ENCODE measurements around the gene SRI.

DNA sequence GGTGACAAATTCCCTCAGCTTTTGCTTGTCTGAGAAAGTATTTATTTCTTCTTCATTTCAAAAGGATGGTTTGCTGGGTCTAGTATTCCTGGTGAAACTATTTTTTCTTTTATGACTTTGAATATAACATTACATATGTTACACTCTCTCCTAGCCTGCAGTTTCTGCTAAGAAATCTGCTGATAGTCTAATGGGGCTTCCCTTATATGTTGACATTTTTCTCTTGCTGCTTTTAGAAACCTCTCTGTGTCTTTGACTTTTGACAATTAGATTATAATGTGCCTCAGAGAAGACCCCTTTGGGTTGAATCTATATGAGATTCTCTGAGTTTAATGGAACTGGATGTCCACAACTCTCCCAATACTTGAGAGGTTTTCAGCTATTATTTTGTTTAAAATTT is 33.8 kb upstream of the SRI start:
- TF ChIP-seq, protein P1, sequence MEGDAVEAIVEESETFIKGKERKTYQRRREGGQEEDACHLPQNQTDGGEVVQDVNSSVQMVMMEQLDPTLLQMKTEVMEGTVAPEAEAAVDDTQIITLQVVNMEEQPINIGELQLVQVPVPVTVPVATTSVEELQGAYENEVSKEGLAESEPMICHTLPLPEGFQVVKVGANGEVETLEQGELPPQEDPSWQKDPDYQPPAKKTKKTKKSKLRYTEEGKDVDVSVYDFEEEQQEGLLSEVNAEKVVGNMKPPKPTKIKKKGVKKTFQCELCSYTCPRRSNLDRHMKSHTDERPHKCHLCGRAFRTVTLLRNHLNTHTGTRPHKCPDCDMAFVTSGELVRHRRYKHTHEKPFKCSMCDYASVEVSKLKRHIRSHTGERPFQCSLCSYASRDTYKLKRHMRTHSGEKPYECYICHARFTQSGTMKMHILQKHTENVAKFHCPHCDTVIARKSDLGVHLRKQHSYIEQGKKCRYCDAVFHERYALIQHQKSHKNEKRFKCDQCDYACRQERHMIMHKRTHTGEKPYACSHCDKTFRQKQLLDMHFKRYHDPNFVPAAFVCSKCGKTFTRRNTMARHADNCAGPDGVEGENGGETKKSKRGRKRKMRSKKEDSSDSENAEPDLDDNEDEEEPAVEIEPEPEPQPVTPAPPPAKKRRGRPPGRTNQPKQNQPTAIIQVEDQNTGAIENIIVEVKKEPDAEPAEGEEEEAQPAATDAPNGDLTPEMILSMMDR (optimal IDR thresholded peaks at IDR 0.05 in 1 of 3, IDR thresholded peaks at IDR 0.05 in 1 of 3, conservative IDR thresholded peaks at IDR 0.05 in 1 of 3; ENCODE audit: extremely low read depth in 1 of 3, insufficient read depth in 2 of 3, low read length in 3 of 3) = no peak
- TF ChIP-seq EZH2 (IDR thresholded peaks at IDR 0.05; ENCODE audit: low read length) = no peak
